ENCODE results near the gene FSHR.

Gene FSHR

DNA sequence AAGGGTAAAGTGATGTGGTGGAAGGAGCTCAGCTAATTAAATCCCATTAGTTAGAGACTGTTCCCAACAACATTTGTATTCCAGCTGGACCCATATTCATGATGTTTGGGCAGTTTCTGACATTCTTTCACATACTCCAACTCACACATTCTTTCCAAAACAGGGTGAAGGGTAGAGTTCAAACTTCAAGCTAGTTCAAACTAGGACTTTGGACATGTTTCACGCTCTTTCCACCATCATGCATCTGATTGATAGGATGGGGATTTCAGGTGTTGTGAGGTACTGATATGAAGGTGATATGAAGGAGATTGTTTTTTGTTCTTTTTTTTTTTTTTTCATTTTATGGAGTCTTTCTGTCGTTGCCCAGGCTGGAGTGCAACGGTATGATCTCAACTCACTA, 201.7 kb downstream of the FSHR start:
- no peak for DNase-seq (ENCODE audit: low read depth)
- TF ChIP-seq, protein P1, sequence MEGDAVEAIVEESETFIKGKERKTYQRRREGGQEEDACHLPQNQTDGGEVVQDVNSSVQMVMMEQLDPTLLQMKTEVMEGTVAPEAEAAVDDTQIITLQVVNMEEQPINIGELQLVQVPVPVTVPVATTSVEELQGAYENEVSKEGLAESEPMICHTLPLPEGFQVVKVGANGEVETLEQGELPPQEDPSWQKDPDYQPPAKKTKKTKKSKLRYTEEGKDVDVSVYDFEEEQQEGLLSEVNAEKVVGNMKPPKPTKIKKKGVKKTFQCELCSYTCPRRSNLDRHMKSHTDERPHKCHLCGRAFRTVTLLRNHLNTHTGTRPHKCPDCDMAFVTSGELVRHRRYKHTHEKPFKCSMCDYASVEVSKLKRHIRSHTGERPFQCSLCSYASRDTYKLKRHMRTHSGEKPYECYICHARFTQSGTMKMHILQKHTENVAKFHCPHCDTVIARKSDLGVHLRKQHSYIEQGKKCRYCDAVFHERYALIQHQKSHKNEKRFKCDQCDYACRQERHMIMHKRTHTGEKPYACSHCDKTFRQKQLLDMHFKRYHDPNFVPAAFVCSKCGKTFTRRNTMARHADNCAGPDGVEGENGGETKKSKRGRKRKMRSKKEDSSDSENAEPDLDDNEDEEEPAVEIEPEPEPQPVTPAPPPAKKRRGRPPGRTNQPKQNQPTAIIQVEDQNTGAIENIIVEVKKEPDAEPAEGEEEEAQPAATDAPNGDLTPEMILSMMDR (conservative IDR thresholded peaks at IDR 0.05; ENCODE audit: control insufficient read depth, insufficient read depth, low read depth, low read length), result no peak
- H3K4me3 ChIP-seq (ENCODE audit: control insufficient read depth, low read depth, low read length), result no peak overlapping the region

DNA sequence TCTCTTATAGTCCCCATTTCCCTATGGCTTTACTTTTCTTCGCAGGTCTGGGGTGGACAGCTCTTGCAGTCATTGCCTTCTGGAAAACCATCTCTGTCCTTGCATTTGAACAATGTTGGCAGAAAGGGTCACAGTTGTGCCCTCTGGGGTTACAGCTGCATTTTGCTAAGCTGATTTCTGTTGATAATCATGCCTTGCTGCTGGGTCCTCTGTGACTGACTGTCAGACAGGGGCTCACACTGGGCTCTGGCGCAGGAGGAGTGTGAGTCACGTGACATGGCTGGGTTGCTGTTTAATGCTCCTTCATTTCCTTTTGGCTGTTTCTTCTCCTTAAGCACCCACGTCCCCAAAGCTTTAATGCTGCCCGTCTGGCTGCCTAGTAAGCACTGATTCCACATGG, 202.2 kb downstream of the FSHR start:
- TF ChIP-seq, protein P1 (conservative IDR thresholded peaks at IDR 0.05; ENCODE audit: control insufficient read depth, insufficient read depth, low read depth, low read length), result no peak
- DNase-seq (ENCODE audit: low read depth), result no peak
- H3K4me3 ChIP-seq (ENCODE audit: control insufficient read depth, low read depth, low read length), result no peak overlapping the region

DNA sequence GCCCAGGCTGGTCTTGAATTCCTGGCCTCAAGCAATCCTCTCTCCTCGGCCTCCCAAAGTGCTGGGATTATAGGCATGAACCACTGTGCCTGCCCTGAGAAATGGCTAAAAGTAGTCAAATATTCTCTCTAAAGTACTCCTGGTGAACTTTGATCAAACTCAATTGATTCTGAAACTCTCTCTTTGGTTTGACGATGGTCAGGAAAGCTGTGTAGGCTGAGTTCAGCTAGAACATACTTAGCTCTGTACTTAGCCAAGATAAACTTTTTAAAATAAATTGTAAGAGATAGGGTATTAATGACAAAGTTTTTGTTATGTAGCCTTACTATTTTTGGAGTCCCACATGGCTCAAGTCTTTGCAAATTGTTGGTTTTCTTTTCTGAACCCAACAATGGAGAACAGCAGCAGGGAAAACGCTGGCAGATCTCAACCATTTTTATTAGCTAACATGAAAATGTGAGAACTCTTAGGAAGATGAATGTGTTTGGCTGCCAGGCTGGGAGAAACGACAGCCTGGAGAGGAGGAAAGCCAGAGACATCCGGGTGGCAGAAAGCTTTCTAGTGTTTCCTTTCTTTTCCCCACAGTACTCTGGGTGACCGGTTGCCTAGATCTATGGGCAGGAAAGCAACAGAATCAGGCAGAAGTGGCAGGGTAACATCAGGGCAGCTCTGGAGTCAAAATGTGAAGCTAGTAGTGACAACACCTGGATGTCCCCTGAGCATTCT, 205.8 kb downstream of the FSHR start:
- no peak overlapping the region for H3K4me3 ChIP-seq (ENCODE audit: control insufficient read depth, low read depth, low read length)
- TF ChIP-seq, protein P1 (conservative IDR thresholded peaks at IDR 0.05; ENCODE audit: control insufficient read depth, insufficient read depth, low read depth, low read length), result no peak
- DNase-seq (ENCODE audit: low read depth), result no peak

DNA sequence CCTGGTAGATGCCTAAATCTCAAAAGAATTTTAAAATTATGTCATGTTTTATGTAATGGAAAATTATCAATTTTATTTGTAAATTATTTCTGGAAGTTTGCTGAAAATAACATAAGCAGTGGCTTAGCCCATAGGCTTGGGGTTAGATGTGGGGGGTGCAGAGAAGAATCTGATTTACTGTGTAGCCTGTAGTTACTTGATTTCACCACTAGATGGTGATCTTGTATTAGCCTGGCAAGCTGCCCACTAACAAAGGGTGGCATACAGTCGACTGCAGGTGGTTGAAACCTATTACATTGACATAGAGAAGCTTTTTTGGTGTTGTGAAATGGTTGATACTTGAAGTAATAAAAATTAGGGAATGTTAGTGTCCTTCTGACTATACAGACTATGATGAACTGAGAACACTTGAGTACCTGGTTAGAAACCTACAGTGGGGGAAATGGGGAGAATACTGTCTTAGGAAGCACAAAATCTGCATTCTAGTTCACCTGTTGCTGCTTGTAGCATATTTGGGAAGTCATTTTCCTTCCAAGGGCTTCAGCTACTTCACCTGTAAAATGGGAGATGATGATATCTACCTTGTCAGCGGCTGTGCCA, 207.8 kb downstream of the FSHR start:
- DNase-seq (ENCODE audit: low read depth), result peak; percentile 40
- no peak overlapping the region for H3K4me3 ChIP-seq (ENCODE audit: control insufficient read depth, low read depth, low read length)
- TF ChIP-seq, protein P1 (conservative IDR thresholded peaks at IDR 0.05; ENCODE audit: control insufficient read depth, insufficient read depth, low read depth, low read length), result peak; percentile 78

DNA sequence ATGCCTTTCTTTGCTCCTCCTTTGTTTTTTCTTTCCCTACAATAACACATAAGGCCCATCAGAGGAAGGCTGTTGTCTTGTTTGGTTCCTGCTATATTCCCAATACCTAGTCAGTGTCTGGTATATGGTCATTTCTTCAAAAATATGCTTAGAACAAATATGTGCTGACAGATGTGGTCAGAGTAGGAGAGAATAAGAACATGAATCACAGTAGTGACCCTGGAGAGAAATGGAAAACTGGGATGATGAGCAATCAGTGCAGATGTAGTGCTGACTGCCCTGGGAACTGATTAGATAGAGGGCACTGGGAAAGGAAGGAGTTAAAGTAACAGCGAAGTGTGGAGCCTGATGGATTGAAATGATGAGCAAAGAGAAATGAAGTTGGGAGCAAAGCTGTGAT, 209.4 kb downstream of the FSHR start:
- peak; percentile 52 for DNase-seq (ENCODE audit: low read depth)
- H3K4me3 ChIP-seq (ENCODE audit: control insufficient read depth, low read depth, low read length), result no peak overlapping the region
- TF ChIP-seq, protein P1 (conservative IDR thresholded peaks at IDR 0.05; ENCODE audit: control insufficient read depth, insufficient read depth, low read depth, low read length), result no peak

DNA sequence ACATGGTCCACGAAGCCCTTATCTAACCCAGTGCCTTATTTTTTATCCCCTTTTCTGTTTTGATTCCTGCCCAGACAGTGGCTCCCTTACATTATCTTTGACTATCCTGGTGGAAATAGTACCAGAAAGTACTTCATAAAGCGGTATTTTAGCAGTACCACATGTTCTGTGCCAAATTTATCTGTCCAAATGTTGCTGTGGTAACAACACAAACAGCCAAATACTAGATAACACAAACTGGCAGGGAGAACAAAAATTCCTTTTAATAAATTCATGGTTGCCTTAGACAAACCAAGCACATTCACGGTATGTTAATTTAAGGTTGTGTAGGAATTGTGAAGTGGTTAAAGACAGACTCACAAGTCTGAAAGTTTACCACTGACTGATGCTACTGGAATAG, 210.9 kb downstream of the FSHR start:
- TF ChIP-seq, protein P1 (conservative IDR thresholded peaks at IDR 0.05; ENCODE audit: control insufficient read depth, insufficient read depth, low read depth, low read length), result no peak
- no peak overlapping the region for H3K4me3 ChIP-seq (ENCODE audit: control insufficient read depth, low read depth, low read length)
- no peak for DNase-seq (ENCODE audit: low read depth)
